Neural crest cell (in vitro differentiated cells): ENCODE data around the gene SS18L1. TPM values are rescaled to one million over a fixed set of nuclear protein-coding genes. Genes with fewer than 3 reads are reported as not detected.

Experiments
- DNase-seq: peaks from one replicate; pipeline ENCODE4 v3.0.0; 2021; ENCODE audit warnings: low read depth, mixed read lengths, low spot score
- H3K27ac Mint-ChIP-seq: one replicate; pipeline ENCODE4 v1.8.0; 2021; ENCODE audit warnings: mild to moderate bottlenecking, mixed read lengths; ENCODE audit not compliant: unreplicated experiment
- H3K27me3 Mint-ChIP-seq: 2 replicates; pipeline ENCODE4 v1.8.0; 2021; ENCODE audit warnings: low read depth, mild to moderate bottlenecking, mixed read lengths
- H3K36me3 Mint-ChIP-seq: 2 replicates; pipeline ENCODE4 v1.8.0; 2021; ENCODE audit warnings: low read depth, mild to moderate bottlenecking, mixed read lengths
- H3K4me1 Mint-ChIP-seq: 2 replicates; pipeline ENCODE4 v1.8.0; 2021; ENCODE audit warnings: mixed read lengths
- H3K4me3 Mint-ChIP-seq: one replicate; pipeline ENCODE4 v1.8.0; 2021; ENCODE audit warnings: mild to moderate bottlenecking, mixed read lengths
- H3K9me3 Mint-ChIP-seq: 2 replicates; pipeline ENCODE4 v1.8.0; 2021; ENCODE audit warnings: mixed read lengths
- total RNA-seq: library from RNA; stranded (reverse); gene quantifications from 2 replicates; pipeline ENCODE4 v1.2.1, GENCODE V29; 2021
- TF ChIP-seq, protein P1 (sequence below): fragments of 200-600 bp; sonication (generic); conservative IDR thresholded peaks from 2 replicates; pipeline ENCODE4 v1.5.0; 2021; ENCODE audit warnings: antibody characterized with exemption, mild to moderate bottlenecking

SS18L1 gene
- total RNA-seq, 1 donor from 2014 or later: 30.0 TPM

DNA sequence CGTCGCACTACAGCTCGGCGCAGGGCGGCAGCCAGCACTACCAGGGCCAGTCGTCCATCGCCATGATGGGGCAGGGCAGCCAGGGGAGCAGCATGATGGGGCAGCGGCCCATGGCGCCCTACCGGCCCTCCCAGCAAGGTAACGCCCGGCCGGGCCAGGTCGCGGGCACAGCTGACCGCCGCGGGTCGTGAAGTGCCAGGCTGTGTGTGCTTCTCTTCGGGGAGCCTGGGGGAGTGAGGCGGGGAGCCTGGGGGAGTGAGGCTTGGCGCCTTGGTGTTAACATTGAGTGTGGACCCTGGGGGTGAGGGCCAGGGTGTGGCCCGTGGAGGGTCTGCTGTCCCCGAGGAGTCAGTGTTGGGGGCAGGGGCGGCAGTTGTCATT is 19.9 kb downstream of the SS18L1 start:
- Mint-ChIP-seq H3K36me3 (peaks cover 3% of the 10 kb centered on the region), H3K27me3 (no peaks in the 10 kb centered on the region), H3K9me3 (no peaks in the 10 kb centered on the region), H3K27ac (no peak overlapping the region), H3K4me3 (no peak overlapping the region), H3K4me1 (no peaks in the 10 kb centered on the region)
- DNase-seq: no peak
- TF ChIP-seq, protein P1, sequence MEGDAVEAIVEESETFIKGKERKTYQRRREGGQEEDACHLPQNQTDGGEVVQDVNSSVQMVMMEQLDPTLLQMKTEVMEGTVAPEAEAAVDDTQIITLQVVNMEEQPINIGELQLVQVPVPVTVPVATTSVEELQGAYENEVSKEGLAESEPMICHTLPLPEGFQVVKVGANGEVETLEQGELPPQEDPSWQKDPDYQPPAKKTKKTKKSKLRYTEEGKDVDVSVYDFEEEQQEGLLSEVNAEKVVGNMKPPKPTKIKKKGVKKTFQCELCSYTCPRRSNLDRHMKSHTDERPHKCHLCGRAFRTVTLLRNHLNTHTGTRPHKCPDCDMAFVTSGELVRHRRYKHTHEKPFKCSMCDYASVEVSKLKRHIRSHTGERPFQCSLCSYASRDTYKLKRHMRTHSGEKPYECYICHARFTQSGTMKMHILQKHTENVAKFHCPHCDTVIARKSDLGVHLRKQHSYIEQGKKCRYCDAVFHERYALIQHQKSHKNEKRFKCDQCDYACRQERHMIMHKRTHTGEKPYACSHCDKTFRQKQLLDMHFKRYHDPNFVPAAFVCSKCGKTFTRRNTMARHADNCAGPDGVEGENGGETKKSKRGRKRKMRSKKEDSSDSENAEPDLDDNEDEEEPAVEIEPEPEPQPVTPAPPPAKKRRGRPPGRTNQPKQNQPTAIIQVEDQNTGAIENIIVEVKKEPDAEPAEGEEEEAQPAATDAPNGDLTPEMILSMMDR: no peak

DNA sequence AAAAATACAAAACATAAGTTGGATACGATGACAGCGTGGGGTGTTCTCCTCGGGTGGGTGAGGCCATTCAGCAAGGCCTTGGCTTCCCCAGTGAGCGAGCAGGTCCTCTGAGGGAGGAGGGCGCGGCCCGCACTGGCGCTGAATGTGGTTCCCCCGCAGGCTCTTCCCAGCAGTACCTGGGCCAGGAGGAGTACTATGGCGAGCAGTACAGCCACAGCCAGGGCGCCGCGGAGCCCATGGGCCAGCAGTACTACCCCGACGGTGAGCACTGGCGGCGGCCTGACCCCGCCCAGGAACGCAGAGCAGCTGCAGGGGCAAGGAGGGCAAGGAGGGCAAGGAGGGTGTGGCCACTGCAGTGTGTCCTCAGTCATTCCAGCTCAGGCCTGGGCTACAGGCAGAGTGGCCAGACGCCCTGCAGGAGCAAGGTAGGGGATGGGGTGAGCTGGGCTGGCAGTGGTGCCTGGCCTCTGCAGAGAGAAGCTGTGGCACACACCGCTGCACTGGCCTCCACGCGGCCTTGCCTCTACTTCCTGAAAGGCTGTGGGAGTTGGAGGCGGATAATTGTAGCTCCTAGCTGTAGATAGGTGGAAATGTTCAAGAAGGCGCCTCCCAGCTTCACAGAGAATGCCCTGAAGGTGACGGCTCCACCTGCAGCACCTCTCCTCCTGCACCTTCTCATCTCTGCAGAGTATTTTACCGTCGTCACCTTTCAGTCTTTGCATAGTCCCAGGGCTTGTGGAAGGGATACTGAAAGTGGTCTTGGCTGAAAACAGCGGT is 20.6 kb downstream of the SS18L1 start:
- TF ChIP-seq, protein P1: no peak
- no peak overlapping the region for H3K27ac Mint-ChIP-seq
- no peaks in the 10 kb centered on the region for H3K27me3 Mint-ChIP-seq
- H3K9me3 Mint-ChIP-seq: no peaks in the 10 kb centered on the region
- H3K4me1 Mint-ChIP-seq: no peaks in the 10 kb centered on the region
- no peak overlapping the region for H3K4me3 Mint-ChIP-seq
- peaks cover 3% of the 10 kb centered on the region for H3K36me3 Mint-ChIP-seq
- DNase-seq: no peak

DNA sequence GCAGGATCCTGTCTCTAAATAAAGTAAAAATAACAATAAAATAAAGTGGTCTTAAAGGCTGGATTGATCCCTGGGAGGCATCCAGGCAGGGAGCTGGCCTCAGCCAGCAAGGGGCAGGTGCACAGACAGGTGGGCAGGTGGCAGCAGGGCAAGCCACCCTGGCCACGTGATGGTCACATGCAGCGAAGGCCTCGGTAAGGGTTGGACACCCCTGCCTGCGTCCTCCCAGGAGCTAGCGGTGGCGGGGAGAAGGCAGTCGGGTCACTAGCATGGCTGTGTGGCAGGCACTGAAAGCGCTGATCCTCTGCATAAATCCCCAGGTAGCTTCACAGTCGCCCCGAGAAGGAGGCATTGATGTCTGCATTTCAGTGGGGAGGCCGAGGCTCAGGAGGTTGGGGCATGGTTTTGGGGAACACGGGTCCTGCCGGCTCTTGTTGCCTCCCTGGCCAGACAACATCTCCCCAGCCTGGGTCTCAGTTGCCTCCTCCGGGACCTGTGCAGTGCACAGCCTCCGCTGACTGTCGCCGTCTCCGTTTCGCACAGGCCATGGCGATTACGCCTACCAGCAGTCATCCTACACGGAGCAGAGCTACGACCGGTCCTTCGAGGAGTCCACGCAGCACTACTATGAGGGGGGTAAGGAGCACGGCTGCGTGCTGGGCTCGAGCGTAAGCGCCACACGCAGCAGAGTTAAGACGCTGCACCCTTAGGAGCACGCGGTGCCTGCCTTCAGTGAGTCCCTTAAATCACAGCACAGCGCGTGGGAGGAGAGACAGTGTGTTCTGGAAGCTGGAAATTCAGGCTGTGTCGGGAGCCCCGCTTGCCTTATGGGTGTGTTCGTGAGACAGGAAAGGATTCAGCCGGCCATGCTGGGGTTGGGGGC is 21.6 kb downstream of the SS18L1 start:
- peaks cover 3% of the 10 kb centered on the region for H3K36me3 Mint-ChIP-seq
- H3K9me3 Mint-ChIP-seq: no peaks in the 10 kb centered on the region
- no peaks in the 10 kb centered on the region for H3K27me3 Mint-ChIP-seq
- H3K4me3 Mint-ChIP-seq: no peak overlapping the region
- TF ChIP-seq, protein P1: no peak
- H3K4me1 Mint-ChIP-seq: no peaks in the 10 kb centered on the region
- DNase-seq: no peak
- H3K27ac Mint-ChIP-seq: no peak overlapping the region

DNA sequence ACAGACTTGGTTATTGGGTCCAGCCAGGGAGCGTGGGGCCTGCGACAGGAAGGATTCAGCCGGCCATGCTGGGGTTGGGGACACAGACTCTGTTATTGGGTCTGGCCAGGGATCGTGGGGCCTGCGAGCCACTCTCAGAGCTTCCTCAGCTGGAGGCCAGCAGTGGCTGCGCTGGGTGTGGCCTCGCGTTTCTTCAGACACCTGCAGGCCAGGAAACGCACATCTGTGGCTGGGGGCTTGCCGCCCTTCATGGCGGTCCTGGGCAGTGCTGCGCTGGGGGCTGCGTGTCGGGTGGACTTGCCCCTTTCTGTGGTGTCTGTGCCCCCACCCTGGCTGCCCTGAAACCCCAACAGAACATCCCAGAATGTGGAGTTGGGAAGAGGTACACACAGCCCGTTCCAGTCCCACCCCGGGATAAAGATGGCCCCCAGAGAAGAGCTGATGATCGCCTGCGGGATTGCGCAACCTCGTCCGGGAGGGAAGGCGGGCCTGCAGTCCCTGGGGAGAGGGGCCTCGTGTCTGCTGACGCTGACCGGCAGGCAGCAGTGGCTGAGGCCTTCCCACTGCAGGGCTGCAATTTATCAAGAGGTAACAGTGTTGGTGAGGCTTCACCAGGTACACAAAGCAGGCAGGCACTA is 22.3 kb downstream of the SS18L1 start:
- DNase-seq: no peak
- Mint-ChIP-seq H3K27ac (no peak overlapping the region), H3K4me1 (no peaks in the 10 kb centered on the region), H3K4me3 (no peak overlapping the region), H3K9me3 (no peaks in the 10 kb centered on the region), H3K27me3 (no peaks in the 10 kb centered on the region), H3K36me3 (peaks cover 3% of the 10 kb centered on the region)
- TF ChIP-seq, protein P1: no peak

DNA sequence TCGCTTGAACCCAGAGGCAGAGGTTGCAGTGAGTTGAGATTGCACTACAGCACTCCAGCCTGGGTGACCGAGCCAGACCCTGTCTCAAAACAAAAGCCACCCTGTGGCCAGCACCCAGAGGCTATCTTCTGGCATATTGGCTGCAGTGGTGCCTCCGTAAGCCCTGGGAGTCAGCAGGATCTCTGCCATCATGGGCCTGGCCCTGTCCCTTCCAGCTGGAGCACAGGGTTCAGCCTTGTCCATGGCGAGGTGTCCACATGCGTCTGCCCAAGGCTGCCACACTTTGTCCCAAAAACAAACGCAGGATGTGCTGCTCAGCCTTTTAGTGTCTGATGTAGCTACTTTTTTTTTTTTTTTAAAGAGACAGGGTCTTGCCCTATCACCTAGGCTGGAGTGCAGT is 23.9 kb downstream of the SS18L1 start:
- Mint-ChIP-seq H3K27me3 (no peaks in the 10 kb centered on the region), H3K4me3 (no peak overlapping the region), H3K4me1 (no peaks in the 10 kb centered on the region), H3K9me3 (no peaks in the 10 kb centered on the region), H3K27ac (no peak overlapping the region), H3K36me3 (peaks cover 3% of the 10 kb centered on the region)
- TF ChIP-seq, protein P1: no peak
- DNase-seq: no peak
